GM19035 (cell line): ENCODE measurements around the gene ADPRM.

Experiments used
- ATAC-seq: cut with Tn5 transposase; IDR thresholded peaks from one replicate; pipeline ENCODE4 v1.9.1; 2021; ENCODE audit not compliant: unreplicated experiment

Gene ADPRM

DNA sequence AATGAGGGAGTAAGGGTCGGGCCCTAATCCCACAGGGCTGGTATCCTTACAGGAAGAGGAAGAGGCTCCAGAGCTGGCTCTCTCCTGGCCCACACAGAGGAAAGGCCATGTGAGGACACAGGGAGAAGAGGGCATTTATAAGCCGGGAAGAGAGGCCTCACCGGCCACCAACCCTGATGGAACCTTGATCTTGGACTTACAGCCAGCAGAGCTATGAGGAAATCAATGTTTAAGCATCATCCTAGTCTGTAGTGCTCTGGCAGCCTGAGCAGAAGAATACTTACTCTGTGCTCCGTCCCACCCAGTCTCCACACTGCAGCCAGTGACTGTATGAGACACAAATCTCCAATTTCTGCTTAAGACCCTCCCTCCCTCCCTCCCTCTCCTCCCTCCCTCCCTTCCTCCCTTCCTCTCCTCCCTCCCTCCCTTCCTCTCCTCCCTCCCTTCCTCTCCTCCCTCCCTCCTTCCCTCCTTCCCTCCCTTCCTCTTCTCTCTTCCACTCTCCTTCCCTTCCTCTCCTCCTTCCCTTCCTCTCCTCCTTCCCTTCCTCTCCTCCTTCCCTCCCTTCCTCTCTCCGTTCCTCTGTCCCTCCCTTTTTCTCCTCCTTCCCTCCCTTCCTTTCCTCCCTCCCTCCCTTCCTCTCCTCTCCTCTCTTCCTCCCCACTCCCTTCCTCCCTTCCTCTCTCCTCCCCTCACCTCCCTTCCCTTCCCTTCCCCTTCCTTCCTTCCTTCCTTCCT is 41.3 kb downstream of the ADPRM start:
- ATAC-seq, result no peak

DNA sequence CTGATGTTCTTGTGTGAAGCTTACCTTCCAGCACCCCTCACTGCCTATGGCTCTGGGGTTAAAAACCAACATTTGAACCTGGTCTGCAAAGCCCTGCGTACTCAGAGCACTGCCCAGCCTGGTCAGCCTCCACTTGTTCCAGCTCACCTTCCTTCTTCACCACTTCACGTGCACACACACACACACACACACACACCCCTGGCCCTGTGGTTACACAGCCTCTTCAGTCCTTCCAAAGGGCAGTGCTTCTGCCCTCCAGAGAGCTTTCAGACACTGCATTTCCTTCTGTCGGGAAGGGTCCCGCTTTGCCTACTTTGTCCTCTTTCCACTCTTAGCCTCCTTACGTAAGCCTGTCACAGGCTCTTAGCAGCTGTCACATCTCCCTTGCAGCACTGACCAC is 42.0 kb downstream of the ADPRM start:
- ATAC-seq, result no peak

- ATAC-seq, result no peak
Observed at GRCh38 chr17:10741416-10742135, 44.2 kb downstream of the ADPRM start.

GRCh38 chr17:10742431-10742830 is 45.0 kb downstream of the ADPRM start:
- no peak for ATAC-seq

GRCh38 chr17:10743316-10744009 is 46.1 kb downstream of the ADPRM start:
- ATAC-seq, result no peak

DNA sequence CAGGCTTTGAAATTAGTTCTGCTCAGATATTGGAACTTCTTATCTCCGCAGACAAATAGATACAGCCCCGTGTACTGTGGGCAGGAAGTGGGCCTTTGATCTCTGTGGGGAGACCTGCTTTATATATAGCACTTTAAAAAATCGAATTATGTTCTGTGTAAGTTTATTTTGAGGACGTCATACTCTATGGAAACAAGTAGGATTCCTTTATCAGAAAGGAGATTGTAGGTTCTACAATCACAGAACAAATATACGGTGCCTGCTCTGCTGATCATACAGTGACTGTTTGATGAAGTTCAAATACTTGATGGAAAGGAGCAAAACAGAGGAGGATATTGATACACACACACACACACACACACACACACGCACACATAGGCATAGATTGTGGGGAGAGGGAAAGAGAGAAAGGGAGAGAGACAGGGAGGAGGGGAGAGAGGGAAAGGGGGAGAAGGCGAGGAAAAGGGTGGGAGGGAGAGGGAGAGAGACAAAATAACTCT is 47.2 kb downstream of the ADPRM start:
- ATAC-seq, result no peak

GRCh38 chr17:10745231-10745630 is 47.8 kb downstream of the ADPRM start:
- ATAC-seq, result no peak

DNA sequence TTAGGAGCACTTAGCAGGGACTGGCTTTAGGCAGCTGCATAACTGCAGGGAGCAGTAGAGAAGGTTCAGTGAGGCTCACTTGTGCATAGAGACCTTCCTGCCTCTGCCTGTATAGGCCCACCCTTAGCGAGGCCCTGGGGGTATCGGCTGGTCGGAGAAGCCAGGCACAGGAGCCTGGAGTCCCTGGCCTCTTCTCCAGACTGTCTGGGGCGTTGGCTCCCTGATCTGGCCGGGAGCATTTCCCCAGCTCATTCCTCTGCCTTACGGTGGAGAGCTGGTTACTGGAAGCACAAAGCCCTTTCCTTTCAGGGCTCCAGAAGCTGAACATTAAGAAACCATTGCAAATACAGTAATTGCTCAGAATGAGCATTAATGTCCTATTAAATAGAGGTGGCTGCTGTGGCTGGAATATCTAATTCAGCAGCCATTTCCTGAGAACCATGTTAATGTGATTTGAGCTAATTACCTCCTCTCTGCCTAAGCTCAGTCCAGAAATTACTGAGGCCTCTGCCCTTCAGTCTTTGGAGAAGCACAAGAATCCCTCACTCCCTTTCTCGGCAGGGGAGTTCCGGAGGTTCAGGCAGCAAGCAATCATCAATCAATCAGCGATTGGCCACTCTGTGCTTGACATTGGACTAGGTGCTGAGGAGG is 51.3 kb downstream of the ADPRM start:
- no peak for ATAC-seq

DNA sequence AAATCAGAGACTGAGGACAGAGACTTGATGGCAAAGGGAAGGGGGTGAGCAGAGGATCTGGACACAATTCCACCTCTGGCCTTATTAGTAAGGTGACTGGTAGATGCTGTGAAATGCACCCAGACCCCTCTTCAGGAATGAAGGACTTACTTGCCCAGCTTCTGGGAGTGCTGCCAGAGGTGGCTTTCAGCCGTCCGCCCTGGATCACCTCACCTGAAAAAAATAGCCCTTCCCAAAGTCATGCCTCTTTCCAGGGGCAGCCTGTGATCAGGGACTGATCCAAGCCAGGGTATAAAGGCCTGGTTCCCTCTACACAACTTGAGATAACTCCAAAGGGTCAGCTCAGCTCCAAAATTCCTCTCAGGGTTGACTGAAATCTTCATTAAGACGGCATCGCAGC is 52.8 kb downstream of the ADPRM start:
- no peak for ATAC-seq

DNA sequence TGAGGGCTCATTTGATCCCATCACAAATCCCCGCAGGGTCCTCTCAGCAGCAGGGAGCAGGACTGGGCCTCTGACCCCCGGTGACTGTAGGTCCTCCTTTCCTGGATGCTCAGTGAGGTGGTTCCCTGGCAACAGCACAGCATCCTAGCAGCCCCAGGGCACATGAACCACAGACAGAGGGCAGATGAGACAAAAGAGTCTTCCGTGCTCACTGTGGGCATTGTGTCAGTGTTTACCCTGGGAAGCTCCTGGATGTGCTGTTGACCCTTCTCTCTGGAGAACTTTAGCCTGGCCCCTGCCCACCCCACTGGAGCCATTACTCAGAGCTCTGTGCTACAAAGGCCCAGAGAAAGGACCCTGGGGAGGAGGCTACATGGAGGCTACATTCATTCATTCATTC is 54.2 kb downstream of the ADPRM start:
- no peak for ATAC-seq

- ATAC-seq, result no peak
Observed at GRCh38 chr17:10752696-10753095, 55.3 kb downstream of the ADPRM start.

DNA sequence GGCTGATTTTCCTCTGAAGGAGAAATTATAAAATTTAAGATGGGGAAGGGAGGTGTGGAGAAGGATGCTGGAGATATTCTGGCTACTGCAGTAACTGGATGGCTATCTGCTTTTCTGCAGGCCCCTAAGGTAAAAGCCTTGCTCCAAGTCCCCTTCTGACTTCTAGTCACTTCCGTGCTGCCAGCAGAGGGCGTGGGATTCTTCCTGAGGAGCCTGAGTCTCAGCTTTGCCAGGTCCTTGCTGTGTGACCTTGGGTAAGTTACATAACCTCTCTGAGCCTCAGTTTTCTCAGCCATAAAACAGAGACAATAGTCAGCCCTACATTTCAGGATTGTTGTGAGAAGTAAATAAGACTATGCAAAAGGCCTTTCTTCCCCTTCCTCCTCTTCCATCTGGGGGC is 56.7 kb downstream of the ADPRM start:
- ATAC-seq, result no peak

- ATAC-seq, result no peak
Observed at GRCh38 chr17:10754861-10755591, 57.6 kb downstream of the ADPRM start.

DNA sequence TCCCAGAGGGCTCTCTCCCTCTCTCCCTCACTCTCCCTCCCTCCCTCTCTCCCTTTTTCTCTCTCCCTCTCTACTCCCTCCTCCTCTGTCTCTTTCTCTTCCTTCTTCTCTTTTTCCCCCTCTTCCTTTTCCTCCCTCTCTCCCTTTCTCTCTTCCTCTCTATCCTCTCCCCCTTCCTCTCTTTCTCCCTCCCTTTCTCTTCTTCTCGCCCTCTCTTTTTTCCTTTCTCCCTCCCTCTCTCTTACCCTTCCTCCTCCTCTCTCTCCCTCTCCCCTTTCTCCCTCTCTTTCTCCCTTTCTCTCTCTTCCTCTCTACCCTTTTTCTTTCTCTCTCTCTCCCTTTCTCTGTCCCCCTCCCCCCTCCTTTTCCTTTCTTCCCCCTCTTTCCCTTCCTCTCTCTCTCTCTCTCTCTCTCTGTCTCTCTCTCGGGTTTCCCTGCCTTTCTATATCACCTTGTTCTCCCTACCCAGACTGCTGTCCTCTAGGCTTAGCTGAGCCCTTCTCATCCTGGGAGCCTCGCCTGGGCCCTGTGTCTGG is 58.3 kb downstream of the ADPRM start:
- no peak for ATAC-seq

GRCh38 chr17:10756185-10756584 is 58.8 kb downstream of the ADPRM start:
- ATAC-seq, result no peak

DNA sequence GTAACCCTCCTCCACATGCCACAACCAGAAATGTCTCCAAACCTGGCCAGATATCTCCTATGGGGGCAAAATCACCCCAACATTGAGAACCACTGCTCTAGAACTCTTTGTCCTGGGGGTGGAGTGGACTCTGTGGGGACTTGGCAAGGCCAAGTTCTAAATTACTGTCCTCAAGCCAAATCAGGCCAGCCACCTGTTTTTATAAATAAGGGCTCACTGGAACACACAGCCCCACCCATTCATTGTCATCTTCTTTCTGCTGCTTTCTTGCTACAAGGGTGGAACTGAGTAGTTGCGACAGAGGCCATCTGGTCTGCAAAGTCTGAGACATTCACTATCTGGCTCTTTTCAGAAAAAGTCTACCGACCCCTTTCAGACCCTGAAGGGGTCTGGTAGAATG is 59.2 kb downstream of the ADPRM start:
- ATAC-seq, result no peak

GRCh38 chr17:10757067-10757466 is 59.7 kb downstream of the ADPRM start:
- no peak for ATAC-seq

GRCh38 chr17:10757647-10758046 is 60.3 kb downstream of the ADPRM start:
- no peak for ATAC-seq

DNA sequence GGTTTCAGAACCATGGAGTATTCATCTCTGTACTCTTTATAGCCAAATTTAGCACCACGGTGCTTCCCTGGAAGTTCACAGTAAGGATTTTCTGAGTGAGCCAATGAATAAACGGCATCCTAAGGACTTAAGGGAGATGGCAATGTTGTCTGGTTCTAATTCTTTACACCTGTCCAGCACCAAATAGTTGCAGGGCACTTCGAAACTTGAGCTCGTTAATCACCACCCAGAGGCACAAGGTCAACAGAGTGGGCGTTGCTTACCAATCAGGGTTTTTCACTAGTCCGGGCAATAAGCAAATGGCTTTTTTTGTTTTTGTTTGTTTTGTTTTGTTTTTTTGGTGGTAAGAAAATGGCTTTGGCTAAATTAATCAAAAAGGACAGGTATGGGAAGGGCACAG is 60.7 kb downstream of the ADPRM start:
- ATAC-seq, result no peak
